Skeletal muscle satellite cell (primary cell): ENCODE measurements around the gene APOM.

ENCODE experiments used
- H3K27me3 ChIP-seq: 2 replicates; pipeline ENCODE4 v1.7.0; 2013; ENCODE audit warnings: low read length; ENCODE audit not compliant: control insufficient read depth, insufficient read depth
- H3K36me3 ChIP-seq: 2 replicates; pipeline ENCODE4 v1.7.0; 2013; ENCODE audit warnings: mild to moderate bottlenecking, control low read depth, low read length; ENCODE audit not compliant: insufficient read depth
- H3K4me1 ChIP-seq: 2 replicates; pipeline ENCODE4 v1.7.0; 2013; ENCODE audit warnings: low read length; ENCODE audit not compliant: control insufficient read depth, insufficient read depth
- H3K4me2 ChIP-seq: 2 replicates; pipeline ENCODE4 v1.7.0; 2013; ENCODE audit warnings: mild to moderate bottlenecking, low read length
- H3K4me3 ChIP-seq: 2 replicates; pipeline ENCODE4 v1.7.0; 2013; ENCODE audit warnings: low read length
- H3K9ac ChIP-seq: 2 replicates; pipeline ENCODE4 v1.7.0; 2013; ENCODE audit warnings: mild to moderate bottlenecking, low read depth, low read length, moderate library complexity
- H3K9me3 ChIP-seq: replicated peaks from 2 replicates; pipeline ENCODE4 v1.7.0; 2013; ENCODE audit warnings: mild to moderate bottlenecking, control low read depth, low read length

APOM gene

GRCh38 chr6:31620586-31621319, 34.9 kb upstream of the APOM start, which contains the start of gene PRRC2A:
TSS of gene PRRC2A (plus strand) at chr6:31620715. CDS start at chr6:31622790, 2,075 bp downstream.
- H3K4me2 ChIP-seq, result peak within 1 kb of the TSS; percentile 95
- H3K27me3 ChIP-seq, result no peaks in the 10 kb centered on the region
- H3K36me3 ChIP-seq, result peaks cover 38% of the 10 kb centered on the region
- peaks cover 15% of the 10 kb centered on the region for H3K4me1 ChIP-seq
- H3K9ac ChIP-seq, result peak within 1 kb of the TSS; percentile 100
- H3K4me3 ChIP-seq, result peak within 1 kb of the TSS; percentile 100
- no peaks in the 10 kb centered on the region for H3K9me3 ChIP-seq

- Histone ChIP-seq H3K9ac (peak overlapping the region; percentile 100), H3K9me3 (no peaks in the 10 kb centered on the region), H3K4me1 (peaks cover 15% of the 10 kb centered on the region), H3K4me3 (peak overlapping the region; percentile 100), H3K4me2 (peak overlapping the region; percentile 95), H3K27me3 (no peaks in the 10 kb centered on the region), H3K36me3 (peaks cover 45% of the 10 kb centered on the region)
Observed at GRCh38 chr6:31621320-31621939, 34.3 kb upstream of the APOM start.

GRCh38 chr6:31621991-31622390, 33.7 kb upstream of the APOM start:
- H3K36me3 ChIP-seq, result peaks cover 51% of the 10 kb centered on the region
- H3K4me3 ChIP-seq, result peak overlapping the region; percentile 100
- peak overlapping the region; percentile 100 for H3K9ac ChIP-seq
- peaks cover 15% of the 10 kb centered on the region for H3K4me1 ChIP-seq
- no peaks in the 10 kb centered on the region for H3K27me3 ChIP-seq
- H3K9me3 ChIP-seq, result no peaks in the 10 kb centered on the region
- H3K4me2 ChIP-seq, result peak overlapping the region; percentile 95

DNA sequence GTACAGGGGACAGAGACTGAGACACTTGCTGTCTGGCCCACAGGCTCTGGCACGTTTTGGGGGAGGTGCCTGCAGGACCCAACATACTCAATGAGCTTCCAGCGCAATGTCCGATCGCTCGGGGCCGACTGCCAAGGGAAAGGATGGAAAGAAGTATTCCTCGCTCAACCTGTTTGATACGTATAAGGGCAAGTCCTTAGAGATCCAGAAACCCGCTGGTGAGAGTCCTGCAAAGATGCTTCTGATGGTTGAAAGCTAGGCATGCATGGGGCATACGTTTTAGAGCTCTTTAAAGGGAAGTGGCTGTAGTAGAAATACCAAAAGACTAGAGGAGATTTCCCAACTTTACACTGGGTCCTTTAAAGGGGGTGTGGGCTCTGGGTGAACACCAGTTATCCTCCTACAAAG, 33.0 kb upstream of the APOM start:
- H3K9me3 ChIP-seq, result no peaks in the 10 kb centered on the region
- H3K36me3 ChIP-seq, result peaks cover 58% of the 10 kb centered on the region
- peak overlapping the region; percentile 100 for H3K4me3 ChIP-seq
- peaks cover 15% of the 10 kb centered on the region for H3K4me1 ChIP-seq
- H3K27me3 ChIP-seq, result no peaks in the 10 kb centered on the region
- peak overlapping the region; percentile 100 for H3K9ac ChIP-seq
- H3K4me2 ChIP-seq, result peak overlapping the region; percentile 95

GRCh38 chr6:31624070-31624469, 31.6 kb upstream of the APOM start:
- Histone ChIP-seq H3K9ac (no peak overlapping the region), H3K4me2 (no peak overlapping the region), H3K4me3 (no peak overlapping the region), H3K4me1 (peaks cover 15% of the 10 kb centered on the region), H3K27me3 (no peaks in the 10 kb centered on the region), H3K36me3 (peaks cover 70% of the 10 kb centered on the region), H3K9me3 (no peaks in the 10 kb centered on the region)

- Histone ChIP-seq H3K4me2 (no peak overlapping the region), H3K9ac (no peak overlapping the region), H3K27me3 (no peaks in the 10 kb centered on the region), H3K36me3 (peaks cover 93% of the 10 kb centered on the region), H3K4me1 (peaks cover 12% of the 10 kb centered on the region), H3K4me3 (no peak overlapping the region), H3K9me3 (no peaks in the 10 kb centered on the region)
Observed at GRCh38 chr6:31626952-31627351, 28.7 kb upstream of the APOM start.

GRCh38 chr6:31627690-31628287, 27.9 kb upstream of the APOM start:
- Histone ChIP-seq H3K4me1 (peaks cover 3% of the 10 kb centered on the region), H3K4me3 (no peak overlapping the region), H3K9ac (no peak overlapping the region), H3K27me3 (no peaks in the 10 kb centered on the region), H3K36me3 (peaks cover 95% of the 10 kb centered on the region), H3K9me3 (no peaks in the 10 kb centered on the region), H3K4me2 (no peak overlapping the region)

DNA sequence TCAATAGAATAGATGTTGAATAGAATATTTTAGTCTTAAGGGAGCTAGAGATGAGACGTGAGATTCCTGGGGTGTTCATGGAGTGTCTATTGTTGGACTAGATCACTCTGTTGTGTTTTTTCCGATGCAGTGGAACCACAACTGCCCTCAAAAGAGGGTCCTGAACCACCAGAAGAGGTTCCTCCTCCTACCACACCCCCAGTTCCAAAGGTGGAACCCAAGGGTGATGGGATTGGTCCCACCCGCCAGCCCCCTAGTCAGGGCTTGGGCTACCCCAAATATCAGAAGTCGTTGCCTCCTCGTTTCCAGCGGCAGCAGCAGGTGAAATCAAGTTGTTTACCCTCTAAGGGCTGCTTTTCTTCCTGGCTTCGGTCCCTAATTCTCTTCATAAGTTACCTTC, 26.7 kb upstream of the APOM start:
- no peak overlapping the region for H3K4me3 ChIP-seq
- peaks cover 95% of the 10 kb centered on the region for H3K36me3 ChIP-seq
- no peak overlapping the region for H3K9ac ChIP-seq
- H3K4me2 ChIP-seq, result no peak overlapping the region
- no peaks in the 10 kb centered on the region for H3K4me1 ChIP-seq
- H3K9me3 ChIP-seq, result no peaks in the 10 kb centered on the region
- H3K27me3 ChIP-seq, result no peaks in the 10 kb centered on the region

DNA sequence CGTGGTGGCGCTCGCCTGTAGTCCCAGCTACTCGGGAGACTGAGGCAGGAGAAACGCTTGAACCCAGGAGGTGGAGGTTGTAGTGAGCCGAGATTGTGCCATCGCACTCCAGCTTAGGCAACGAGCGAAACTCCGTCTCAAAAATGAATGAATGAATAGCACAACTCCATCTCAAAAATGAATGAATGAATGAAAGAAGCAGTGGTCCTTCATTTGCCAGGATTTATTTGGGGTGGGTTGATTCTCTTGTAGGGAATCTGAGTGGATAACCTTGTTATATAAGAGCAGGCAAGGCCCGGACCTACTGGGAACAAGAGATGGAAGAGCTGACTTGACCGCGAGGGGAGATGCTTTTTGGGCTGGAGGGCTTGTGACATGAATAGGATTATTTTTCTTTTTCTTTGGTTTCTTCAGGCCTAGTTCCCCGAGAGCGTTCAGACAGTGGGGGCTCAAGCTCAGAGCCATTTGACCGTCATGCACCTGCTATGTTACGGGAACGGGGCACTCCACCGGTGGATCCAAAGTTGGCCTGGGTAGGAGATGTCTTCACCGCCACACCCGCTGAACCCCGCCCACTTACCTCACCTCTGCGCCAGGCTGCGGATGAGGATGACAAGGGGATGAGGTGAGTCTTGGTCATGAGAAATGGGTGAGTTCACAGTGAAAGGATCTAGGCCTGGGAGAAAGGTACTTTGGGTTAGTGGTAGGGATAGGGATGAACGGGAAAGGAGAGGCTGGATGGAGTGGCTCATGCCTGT, 25.3 kb upstream of the APOM start:
- Histone ChIP-seq H3K36me3 (peaks cover 96% of the 10 kb centered on the region), H3K4me2 (no peak overlapping the region), H3K27me3 (no peaks in the 10 kb centered on the region), H3K9me3 (no peaks in the 10 kb centered on the region), H3K9ac (no peak overlapping the region), H3K4me1 (no peaks in the 10 kb centered on the region), H3K4me3 (no peak overlapping the region)

DNA sequence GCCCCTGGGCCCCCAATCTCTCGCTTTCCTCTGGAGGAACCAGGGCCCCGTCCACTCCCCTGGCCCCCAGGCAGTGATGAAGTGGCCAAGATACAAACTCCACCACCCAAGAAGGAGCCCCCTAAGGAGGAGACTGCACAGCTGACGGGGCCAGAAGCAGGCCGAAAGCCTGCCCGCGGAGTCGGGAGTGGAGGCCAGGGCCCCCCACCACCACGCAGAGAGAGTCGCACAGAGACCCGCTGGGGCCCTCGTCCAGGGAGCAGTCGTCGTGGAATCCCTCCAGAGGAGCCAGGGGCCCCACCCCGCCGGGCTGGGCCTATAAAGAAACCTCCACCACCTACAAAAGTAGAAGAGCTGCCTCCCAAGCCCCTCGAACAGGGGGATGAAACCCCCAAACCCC, 24.5 kb upstream of the APOM start:
- H3K4me2 ChIP-seq, result no peak overlapping the region
- no peak overlapping the region for H3K9ac ChIP-seq
- H3K27me3 ChIP-seq, result no peaks in the 10 kb centered on the region
- no peak overlapping the region for H3K4me3 ChIP-seq
- H3K4me1 ChIP-seq, result no peaks in the 10 kb centered on the region
- peaks cover 96% of the 10 kb centered on the region for H3K36me3 ChIP-seq
- no peaks in the 10 kb centered on the region for H3K9me3 ChIP-seq

DNA sequence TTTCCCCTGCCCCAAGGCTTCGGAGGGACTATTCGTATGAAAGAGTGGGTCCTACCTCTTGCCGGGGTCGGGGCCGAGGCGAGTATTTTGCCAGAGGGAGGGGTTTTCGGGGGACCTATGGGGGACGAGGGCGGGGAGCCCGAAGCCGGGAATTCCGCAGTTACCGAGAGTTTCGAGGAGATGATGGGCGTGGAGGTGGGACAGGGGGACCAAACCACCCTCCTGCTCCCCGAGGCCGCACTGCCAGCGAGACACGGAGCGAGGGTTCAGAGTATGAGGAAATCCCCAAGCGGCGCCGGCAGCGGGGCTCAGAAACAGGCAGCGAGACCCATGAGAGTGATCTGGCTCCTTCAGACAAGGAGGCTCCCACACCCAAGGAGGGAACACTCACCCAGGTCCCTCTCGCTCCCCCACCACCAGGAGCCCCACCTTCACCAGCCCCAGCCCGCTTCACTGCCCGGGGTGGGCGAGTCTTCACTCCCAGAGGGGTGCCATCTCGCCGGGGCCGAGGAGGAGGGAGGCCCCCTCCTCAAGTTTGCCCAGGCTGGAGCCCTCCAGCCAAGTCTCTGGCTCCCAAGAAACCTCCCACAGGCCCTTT, 23.9 kb upstream of the APOM start:
- Histone ChIP-seq H3K4me1 (no peaks in the 10 kb centered on the region), H3K4me2 (no peak overlapping the region), H3K9ac (no peak overlapping the region), H3K4me3 (no peak overlapping the region), H3K27me3 (no peaks in the 10 kb centered on the region), H3K9me3 (no peaks in the 10 kb centered on the region), H3K36me3 (peaks cover 96% of the 10 kb centered on the region)
